ENCODE measurements around the gene FILIP1L.

FILIP1L gene

DNA sequence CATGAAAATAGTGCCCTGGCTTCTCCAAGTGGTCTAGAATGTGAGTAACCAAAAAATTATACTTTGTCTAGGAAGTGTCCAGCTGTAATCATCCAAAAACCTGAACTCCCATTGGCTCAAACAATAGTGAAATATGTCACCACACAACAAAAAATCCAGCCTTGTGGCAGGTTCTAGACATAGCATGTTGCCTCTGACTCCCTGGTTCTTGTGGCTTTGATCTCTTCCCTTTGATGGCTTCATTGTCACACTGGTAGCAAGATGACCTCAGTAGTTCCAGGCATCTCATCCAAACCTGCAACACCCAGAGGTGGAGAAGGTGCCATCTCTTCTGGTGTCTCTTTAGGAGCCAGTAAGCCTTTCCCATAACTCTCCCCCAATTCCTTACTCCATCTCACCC lies 222.0 kb downstream of the FILIP1L start:
- DNase-seq (ENCODE audit: low read depth in 2 of 2): no peak

- no peak for DNase-seq (ENCODE audit: low read depth in 2 of 2)
Measured at GRCh38 chr3:99891610-99892285, 222.6 kb downstream of the FILIP1L start.

- no peak for DNase-seq (ENCODE audit: low read depth in 2 of 2)
Measured at GRCh38 chr3:99885851-99886250, 228.4 kb downstream of the FILIP1L start.

- DNase-seq (ENCODE audit: low read depth in 2 of 2): no peak
Measured at GRCh38 chr3:99885085-99885484, 229.2 kb downstream of the FILIP1L start.

DNA sequence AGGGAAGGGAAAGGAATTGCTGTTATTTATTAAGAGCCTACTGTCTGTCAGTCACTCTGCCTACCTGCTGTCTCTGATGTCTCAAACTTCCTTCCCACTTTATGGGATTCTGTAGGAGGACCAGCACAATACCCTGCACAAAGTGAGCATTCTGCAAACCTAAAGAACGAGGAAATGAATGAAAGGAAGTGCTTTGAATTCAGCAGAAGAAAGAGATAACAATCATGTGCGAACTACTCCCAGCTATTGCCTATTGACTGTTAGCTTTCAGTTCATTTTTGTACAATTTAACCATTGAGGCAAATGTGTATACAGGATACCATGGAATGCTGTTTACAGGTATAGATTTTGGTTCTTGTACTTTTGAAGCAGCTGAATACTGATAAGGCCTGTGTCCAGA lies 229.8 kb downstream of the FILIP1L start:
- no peak for DNase-seq (ENCODE audit: low read depth in 2 of 2)

DNA sequence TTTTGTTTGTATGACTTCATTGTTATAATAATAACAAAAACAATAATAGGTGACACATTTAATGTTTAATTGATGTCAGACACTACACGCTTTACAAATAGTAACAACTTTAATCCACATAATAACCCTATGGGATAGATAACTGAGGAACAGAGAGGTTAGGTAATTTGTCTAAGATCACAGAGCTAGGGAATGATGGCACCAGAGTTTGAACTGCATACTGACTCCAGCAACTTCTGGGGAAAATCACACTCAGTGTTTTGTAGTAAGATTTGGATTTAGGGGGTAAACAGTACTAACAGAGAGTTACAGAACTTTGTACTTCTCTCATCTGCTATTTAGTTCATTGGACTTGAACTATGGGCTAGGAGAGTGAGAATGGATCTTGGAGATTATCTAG lies 230.6 kb downstream of the FILIP1L start:
- no peak for DNase-seq (ENCODE audit: low read depth in 2 of 2)

DNA sequence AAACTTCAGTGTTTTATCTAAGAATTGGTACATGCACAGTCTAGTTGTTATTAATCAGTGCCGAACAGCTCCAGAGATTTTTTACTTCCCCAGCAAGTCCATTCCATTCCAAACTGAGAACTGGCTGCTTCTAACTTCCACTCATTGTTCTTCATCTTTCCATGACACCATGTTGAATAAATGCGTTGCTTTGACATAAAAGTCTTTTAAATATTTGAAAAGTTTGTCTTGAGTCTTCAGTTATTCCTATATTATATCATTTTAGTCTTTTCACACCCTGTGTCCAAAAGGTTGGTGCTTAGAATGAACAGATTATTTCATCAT lies 231.2 kb downstream of the FILIP1L start:
- no peak for DNase-seq (ENCODE audit: low read depth in 2 of 2)

- DNase-seq (ENCODE audit: low read depth in 2 of 2): no peak
Measured at GRCh38 chr3:99882436-99883137, 231.7 kb downstream of the FILIP1L start.

- no peak for DNase-seq (ENCODE audit: low read depth in 2 of 2)
Measured at GRCh38 chr3:99881121-99881524, 233.2 kb downstream of the FILIP1L start.

DNA sequence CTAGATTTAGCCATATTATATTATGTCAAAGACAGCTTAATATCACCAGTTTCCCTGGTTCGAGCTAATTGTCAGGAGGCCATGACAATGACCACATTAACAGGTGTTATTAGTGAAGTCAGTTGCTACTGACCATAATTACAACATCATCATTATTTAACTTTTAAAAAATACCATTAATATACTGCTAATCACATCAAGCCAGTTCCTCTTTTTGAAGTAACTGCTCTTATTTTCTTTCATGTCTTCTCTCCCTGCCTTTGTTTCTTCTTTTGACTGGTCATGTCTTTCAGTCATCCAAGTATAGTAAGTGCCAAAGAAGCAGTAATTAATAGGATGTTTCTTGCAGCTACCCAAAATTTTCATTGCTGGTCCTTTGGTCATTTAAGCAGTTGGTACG lies 235.0 kb downstream of the FILIP1L start:
- DNase-seq (ENCODE audit: low read depth in 2 of 2): no peak

DNA sequence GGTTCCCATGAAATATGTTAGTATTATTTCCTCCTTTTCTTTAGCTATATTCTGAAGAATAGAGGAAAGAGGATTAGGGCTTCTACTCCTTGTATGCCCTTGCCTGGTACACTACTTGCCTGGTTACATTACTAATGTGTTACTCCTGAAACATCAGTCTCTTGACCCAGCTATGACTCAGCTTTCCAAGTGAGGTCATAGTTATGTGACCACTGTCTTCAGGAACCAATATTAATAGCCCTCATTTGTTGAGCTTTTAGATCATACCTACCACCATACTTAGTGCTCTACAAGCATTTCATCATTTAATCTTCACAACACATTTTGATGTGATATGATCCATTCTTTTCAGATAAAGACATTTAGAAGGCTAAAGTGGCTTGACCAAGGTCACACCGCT lies 236.3 kb downstream of the FILIP1L start:
- no peak for DNase-seq (ENCODE audit: low read depth in 2 of 2)

GRCh38 chr3:99877031-99877579 lies 237.2 kb downstream of the FILIP1L start:
- no peak for DNase-seq (ENCODE audit: low read depth in 2 of 2)

- peak; percentile 40 to 45 for DNase-seq (ENCODE audit: low read depth in 2 of 2)
Measured at GRCh38 chr3:99875929-99876841, 238.1 kb downstream of the FILIP1L start.

GRCh38 chr3:99875581-99875928 lies 238.7 kb downstream of the FILIP1L start:
- no peak for DNase-seq (ENCODE audit: low read depth in 2 of 2)

DNA sequence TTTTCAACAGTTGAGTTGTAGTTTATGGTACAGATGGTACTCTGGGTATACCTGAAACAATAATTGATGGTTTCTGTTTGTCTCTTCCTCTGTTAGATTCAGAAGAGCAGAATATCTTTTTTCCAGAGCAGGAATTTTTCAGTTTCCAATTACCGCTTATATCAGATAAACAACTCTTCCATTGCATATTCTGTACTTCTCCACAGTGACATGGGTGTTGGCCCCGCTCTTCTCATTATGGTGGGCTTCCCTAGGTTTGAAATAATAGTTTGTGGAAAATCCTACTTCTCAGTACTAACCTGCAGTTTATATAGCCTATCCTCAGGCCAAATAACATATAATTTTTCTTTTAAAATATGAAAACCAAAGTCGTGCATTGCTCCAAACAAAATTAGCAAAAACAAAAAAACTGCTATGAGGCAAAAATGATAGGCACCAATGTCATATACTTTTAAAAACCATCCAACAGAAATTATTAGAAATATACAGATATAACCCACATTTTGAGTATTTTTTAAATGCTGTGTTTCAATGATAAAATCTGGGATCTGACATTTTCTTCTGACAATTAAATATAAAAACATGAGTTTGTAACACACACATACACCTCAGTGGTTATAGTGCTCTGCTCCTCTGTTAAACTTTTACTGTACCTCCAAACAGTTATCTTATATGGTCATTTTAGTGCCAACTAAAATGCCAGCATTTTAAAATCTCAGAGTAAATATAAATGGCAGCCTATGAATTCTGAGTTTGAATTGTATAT lies 239.9 kb downstream of the FILIP1L start:
- no peak for DNase-seq (ENCODE audit: low read depth in 2 of 2)

DNA sequence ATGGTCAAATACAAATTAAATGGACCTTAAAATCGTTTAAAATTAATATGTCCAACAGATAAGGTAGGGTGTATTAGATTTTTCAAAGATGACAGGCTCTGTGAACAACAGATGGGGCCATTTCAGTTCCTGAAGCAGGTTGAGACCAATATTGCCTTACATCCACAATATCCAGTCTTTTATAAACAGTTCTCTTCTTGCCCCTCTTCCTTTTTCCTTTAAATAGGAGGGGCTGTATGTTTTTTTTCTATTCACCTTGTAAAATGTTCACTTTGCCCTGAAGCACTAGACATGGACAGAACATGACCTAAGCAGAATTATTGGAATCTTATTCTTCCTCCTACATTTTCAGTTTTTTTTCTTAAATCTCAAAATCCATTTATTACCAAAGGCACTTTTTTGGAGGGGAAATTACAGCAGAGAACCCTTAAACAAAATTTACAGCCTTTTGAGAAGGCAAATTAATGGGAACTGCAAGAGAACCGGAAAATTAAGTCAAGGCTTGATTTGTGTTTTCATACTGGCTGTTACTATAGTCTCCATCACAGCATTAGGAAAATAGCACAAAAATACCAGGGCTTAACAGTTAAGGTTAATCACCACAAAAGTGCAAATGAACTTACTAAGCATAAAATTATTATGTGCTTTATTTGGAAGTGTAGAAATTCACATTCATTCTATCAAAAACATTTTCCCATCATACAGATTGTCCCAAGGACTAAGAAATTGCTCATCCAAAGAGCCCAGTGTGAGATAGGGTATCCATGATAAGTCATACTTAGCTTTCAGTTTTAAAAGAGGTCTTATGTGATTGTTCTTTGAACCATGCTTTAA lies 240.8 kb downstream of the FILIP1L start:
- DNase-seq (ENCODE audit: low read depth in 2 of 2): no peak

DNA sequence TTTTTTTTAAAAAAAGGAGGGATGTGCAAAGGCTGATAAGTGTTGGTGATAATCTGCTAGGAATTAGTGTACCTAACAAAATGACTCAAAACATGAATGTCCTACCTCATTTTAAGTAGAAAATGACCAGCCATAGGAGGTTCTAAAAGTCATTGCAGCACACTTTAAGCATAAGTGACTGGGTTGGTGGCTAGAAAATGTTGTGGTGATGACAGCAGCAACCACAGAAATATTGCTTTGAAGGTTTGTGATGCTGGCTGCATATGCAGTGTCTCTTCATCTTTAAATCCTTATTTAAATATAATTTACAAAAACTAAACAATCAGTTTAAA lies 241.4 kb downstream of the FILIP1L start:
- no peak for DNase-seq (ENCODE audit: low read depth in 2 of 2)

- DNase-seq (ENCODE audit: low read depth in 2 of 2): no peak
Measured at GRCh38 chr3:99871231-99872045, 242.9 kb downstream of the FILIP1L start.

- DNase-seq (ENCODE audit: low read depth in 2 of 2): no peak
Measured at GRCh38 chr3:99870712-99871111, 243.6 kb downstream of the FILIP1L start.

DNA sequence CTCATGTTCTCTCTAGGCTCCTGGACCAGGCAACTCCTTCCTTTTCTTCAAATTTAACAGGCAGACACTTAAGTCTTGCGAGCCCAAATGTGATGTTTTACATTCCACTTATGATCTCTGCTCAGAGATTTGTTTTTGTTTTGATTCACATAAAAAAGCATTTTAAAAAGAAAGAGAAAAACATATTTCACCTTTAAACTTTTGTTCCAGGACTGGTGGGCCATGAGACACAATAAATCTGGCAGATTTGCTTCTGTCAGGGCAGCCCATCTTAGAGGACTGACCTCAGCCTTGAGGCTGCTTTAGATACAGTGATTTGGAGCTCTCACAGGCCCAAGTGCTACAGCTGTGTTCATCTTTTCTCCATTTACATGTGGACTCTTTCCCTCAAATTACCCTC lies 244.7 kb downstream of the FILIP1L start:
- DNase-seq (ENCODE audit: low read depth in 2 of 2): no peak
